PC-3 (cell line): ENCODE data around the gene CNIH1.

Experiments used
- CTCF ChIP-seq: fragments of 300-600 bp; sonication (generic); conservative IDR thresholded peaks from 2 replicates; pipeline ENCODE4 v1.5.1; 2017; ENCODE audit warnings: antibody characterized with exemption, low read depth, mild to moderate bottlenecking, low read length
- EZH2 ChIP-seq: fragments of 300-600 bp; sonication (generic); IDR thresholded peaks from one replicate; pipeline ENCODE4 v1.6.1; 2017; ENCODE audit warnings: antibody characterized with exemption, mild to moderate bottlenecking, low read length; ENCODE audit not compliant: unreplicated experiment
- EZH2phosphoT487 ChIP-seq: fragments of 300-600 bp; sonication (generic); IDR thresholded peaks from 2 replicates; pipeline ENCODE4 v1.6.1; 2018; ENCODE audit warnings: mild to moderate bottlenecking, antibody characterized with exemption, low read length, borderline replicate concordance

GRCh38 chr14:54450535-54450934, 9.4 kb upstream of the CNIH1 start:
- TF ChIP-seq CTCF: no peak
- TF ChIP-seq EZH2: no peak
- no peak for TF ChIP-seq EZH2phosphoT487
